Activated CD8-positive, alpha-beta T cell treated with anti-CD3 and anti-CD28 coated beads for 36 hours (primary cell): Measurements from ENCODE around the gene ANTKMT. TPM values are rescaled to one million over a fixed set of nuclear protein-coding genes. Genes with fewer than 3 reads are reported as not detected.
"Not testable (repeated sequence)": the region's sequence is repeated elsewhere in the genome, so short reads cannot be mapped to it uniquely, and the experiment has no call there.

Experiments used
- ATAC-seq: fragments of 200-7000 bp; cut with Tn5 transposase; one replicate; pipeline ENCODE4 v1.10.0; 2021; ENCODE audit warnings: mild to moderate bottlenecking, moderate library complexity
- CTCF ChIA-PET: fragments of 350-600 bp; sonication (Branson Sonifier 250); formaldehyde crosslinking; loops from one replicate; lab custom pipeline; 2021; ENCODE audit warnings: antibody characterized with exemption; lab: Charles Lee
- POLR2A ChIA-PET: fragments of 350-600 bp; sonication (Branson Sonifier 250); formaldehyde crosslinking; loops from one replicate; lab custom pipeline; 2021; ENCODE audit warnings: antibody characterized with exemption; lab: Charles Lee
- DNase-seq: peaks from one replicate; pipeline ENCODE4 v3.0.0-alpha.2; 2020
- H3K27ac Mint-ChIP-seq: one replicate; pipeline ENCODE4 v1.8.0; 2021; ENCODE audit warnings: mild to moderate bottlenecking, mixed read lengths
- H3K27me3 Mint-ChIP-seq: one replicate; pipeline ENCODE4 v1.8.0; 2021; ENCODE audit warnings: mixed read lengths
- H3K36me3 Mint-ChIP-seq: one replicate; pipeline ENCODE4 v1.8.0; 2021; ENCODE audit warnings: low read depth, mixed read lengths
- H3K4me1 Mint-ChIP-seq: one replicate; pipeline ENCODE4 v1.8.0; 2021; ENCODE audit warnings: low read depth, mixed read lengths
- H3K4me3 Mint-ChIP-seq: one replicate; pipeline ENCODE4 v1.8.0; 2021; ENCODE audit warnings: mild to moderate bottlenecking, moderate library complexity, mixed read lengths
- H3K9me3 Mint-ChIP-seq: one replicate; pipeline ENCODE4 v1.8.0; 2021; ENCODE audit warnings: mixed read lengths
- intact Hi-C: fragments of 100-400 bp; cut with micrococcal nuclease; formaldehyde crosslinking; loops from one replicate; pipeline ENCODE4 v1.10.0; 2022
- total RNA-seq, 2 experiments: library from RNA; stranded (reverse); gene quantifications; one replicate each; pipeline ENCODE4 v1.2.3, GENCODE V29; 2021
- TF ChIP-seq, protein P1 (sequence below): fragments of 200-600 bp; IDR thresholded peaks from one replicate; pipeline ENCODE4 v1.8.0; 2022; ENCODE audit warnings: antibody characterized with exemption, mild to moderate bottlenecking

The ANTKMT gene
- total RNA-seq, 2 experiments from 2014 or later: 34.3 to 38.4 TPM

- Mint-ChIP-seq H3K4me1 (peaks cover 20% of the 10 kb centered on the region), H3K27me3 (no peaks in the 10 kb centered on the region), H3K27ac (peak within 1 kb of the TSS; percentile 63), H3K9me3 (no peaks in the 10 kb centered on the region), H3K4me3 (peak within 1 kb of the TSS; percentile 80), H3K36me3 (peaks cover 4% of the 10 kb centered on the region)
- DNase-seq (peak; percentile 92), ATAC-seq (peak; percentile 85)
- ChIA-PET POLR2A (interaction anchor here (0.6 to 9.3 kb wide), 6 partner anchors 10 to 613 kb away, joined by 3 to 84 read pairs (median 4); partner anchors contain the start of genes ANTKMT and CCDC78), CTCF (interaction anchor here (0.7 to 6.4 kb wide), 14 partner anchors 9 to 345 kb away, joined by 3 to 37 read pairs (median 5); partner anchors contain the start of genes ANTKMT, CHTF18, METRN and RHBDL1)
- TF ChIP-seq, protein P1, sequence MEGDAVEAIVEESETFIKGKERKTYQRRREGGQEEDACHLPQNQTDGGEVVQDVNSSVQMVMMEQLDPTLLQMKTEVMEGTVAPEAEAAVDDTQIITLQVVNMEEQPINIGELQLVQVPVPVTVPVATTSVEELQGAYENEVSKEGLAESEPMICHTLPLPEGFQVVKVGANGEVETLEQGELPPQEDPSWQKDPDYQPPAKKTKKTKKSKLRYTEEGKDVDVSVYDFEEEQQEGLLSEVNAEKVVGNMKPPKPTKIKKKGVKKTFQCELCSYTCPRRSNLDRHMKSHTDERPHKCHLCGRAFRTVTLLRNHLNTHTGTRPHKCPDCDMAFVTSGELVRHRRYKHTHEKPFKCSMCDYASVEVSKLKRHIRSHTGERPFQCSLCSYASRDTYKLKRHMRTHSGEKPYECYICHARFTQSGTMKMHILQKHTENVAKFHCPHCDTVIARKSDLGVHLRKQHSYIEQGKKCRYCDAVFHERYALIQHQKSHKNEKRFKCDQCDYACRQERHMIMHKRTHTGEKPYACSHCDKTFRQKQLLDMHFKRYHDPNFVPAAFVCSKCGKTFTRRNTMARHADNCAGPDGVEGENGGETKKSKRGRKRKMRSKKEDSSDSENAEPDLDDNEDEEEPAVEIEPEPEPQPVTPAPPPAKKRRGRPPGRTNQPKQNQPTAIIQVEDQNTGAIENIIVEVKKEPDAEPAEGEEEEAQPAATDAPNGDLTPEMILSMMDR: peak; percentile 88
- intact Hi-C loops: no loop called here
Observed at GRCh38 chr16:740764-741505, 20.0 kb downstream of the ANTKMT start, which contains the start of gene CIAO3. Gene CIAO3, minus strand, starts transcription at chr16:740997. Its CDS starts 12 bp downstream, at chr16:740985.

DNA sequence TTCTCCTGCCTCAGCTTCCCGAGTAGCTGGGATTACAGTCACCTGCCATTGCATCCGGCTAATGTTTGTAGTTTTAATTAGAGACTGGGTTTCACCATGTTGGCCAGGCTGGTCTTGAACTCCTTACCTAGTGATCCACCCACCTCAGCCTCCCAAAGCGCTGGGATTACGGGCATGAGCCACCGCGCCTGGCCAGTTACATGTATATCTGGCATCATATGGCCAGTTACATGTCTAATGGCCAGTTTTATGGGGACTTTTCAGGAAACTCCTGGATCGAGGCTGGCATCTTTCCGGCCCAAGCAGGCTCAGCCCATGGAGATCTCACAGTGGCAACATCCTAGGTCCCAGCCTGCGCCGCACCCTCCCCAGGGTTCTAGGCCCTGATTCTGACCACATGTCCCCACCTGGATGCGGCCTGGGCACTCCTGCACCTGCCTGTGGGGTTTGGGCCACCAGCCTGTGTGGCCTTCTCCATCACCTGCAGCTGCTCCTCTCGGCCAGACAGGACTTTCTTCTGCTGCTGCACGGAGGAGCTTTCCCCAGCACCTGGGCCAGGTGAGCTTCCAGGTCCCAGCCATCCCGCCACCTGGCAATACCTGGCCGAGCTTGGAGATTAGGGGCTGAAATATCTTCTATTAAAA lies 21.2 kb downstream of the ANTKMT start:
- DNase-seq: no peak
- H3K36me3 Mint-ChIP-seq: peaks cover 4% of the 10 kb centered on the region
- TF ChIP-seq, protein P1: no peak
- no peak overlapping the region for H3K27ac Mint-ChIP-seq
- H3K27me3 Mint-ChIP-seq: no peaks in the 10 kb centered on the region
- POLR2A ChIA-PET: interaction anchor here (0.6 to 9.3 kb wide), 4 partner anchors 11 to 612 kb away, joined by 3 to 84 read pairs (median 8); partner anchors contain the start of genes ANTKMT and CCDC78
- H3K4me3 Mint-ChIP-seq: peak overlapping the region; percentile 73
- H3K9me3 Mint-ChIP-seq: no peaks in the 10 kb centered on the region
- intact Hi-C loops: no loop called here
- H3K4me1 Mint-ChIP-seq: peaks cover 14% of the 10 kb centered on the region
- no peak for ATAC-seq
- CTCF ChIA-PET: interaction anchor here (0.5 to 6.4 kb wide), 5 partner anchors 8 to 215 kb away, joined by 3 to 37 read pairs (median 3); partner anchors contain the start of genes ANTKMT, CAPN15 and WDR24

DNA sequence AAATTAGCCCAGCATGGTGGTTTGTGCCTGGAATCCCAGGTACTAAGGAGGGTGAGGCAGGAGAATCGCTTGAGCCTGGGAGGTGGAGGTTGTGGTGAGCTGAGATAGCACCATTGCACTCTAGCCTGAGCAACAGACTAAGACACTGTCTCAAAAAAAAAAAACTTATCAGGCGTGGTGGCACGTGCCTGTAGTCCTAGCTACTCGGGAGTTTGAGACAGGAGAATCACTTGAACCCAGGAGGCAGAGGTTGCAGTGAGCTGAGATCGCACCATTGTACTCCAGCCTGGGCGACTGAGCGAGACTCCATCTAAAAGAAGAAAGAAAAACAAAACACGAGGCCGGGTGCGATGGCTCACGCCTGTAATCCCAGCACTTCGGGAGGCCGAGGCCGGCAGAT lies 21.9 kb downstream of the ANTKMT start:
- H3K4me3 Mint-ChIP-seq, ATAC-seq, H3K27me3 Mint-ChIP-seq, H3K9me3 Mint-ChIP-seq, intact Hi-C loops, H3K27ac Mint-ChIP-seq, H3K36me3 Mint-ChIP-seq, DNase-seq: not testable (repeated sequence)
- CTCF ChIA-PET: interaction anchor here (0.5 to 6.4 kb wide), 3 partner anchors 22 to 215 kb away, joined by 3 to 37 read pairs (median 30); partner anchors contain the start of genes ANTKMT and CAPN15
- POLR2A ChIA-PET: interaction anchor here (0.6 to 9.3 kb wide), 3 partner anchors 15 to 73 kb away, joined by 4 to 84 read pairs (median 4); partner anchors contain the start of genes ANTKMT and CCDC78
- peaks cover 12% of the 10 kb centered on the region for H3K4me1 Mint-ChIP-seq

GRCh38 chr16:743794-744500 lies 23.0 kb downstream of the ANTKMT start:
- H3K4me1 Mint-ChIP-seq: peaks cover 12% of the 10 kb centered on the region
- ATAC-seq: no peak
- POLR2A ChIA-PET: interaction anchor here (0.6 kb wide), 1 partner anchor 74 kb away, joined by 4 read pairs; no protein-coding TSS in a partner anchor
- no peak overlapping the region for H3K27ac Mint-ChIP-seq
- intact Hi-C loops: no loop called here
- no peaks in the 10 kb centered on the region for H3K27me3 Mint-ChIP-seq
- TF ChIP-seq, protein P1: no peak
- peak; percentile 40 for DNase-seq
- peaks cover 2% of the 10 kb centered on the region for H3K36me3 Mint-ChIP-seq
- CTCF ChIA-PET: interaction anchor here (3.0 to 6.4 kb wide), 3 partner anchors 23 to 41 kb away, joined by 20 to 37 read pairs (median 30); partner anchors contain the start of gene ANTKMT
- H3K9me3 Mint-ChIP-seq: no peaks in the 10 kb centered on the region
- no peak overlapping the region for H3K4me3 Mint-ChIP-seq

- CTCF ChIA-PET: interaction anchor here (0.6 to 3.0 kb wide), 5 partner anchors 9 to 42 kb away, joined by 3 to 20 read pairs (median 3); no protein-coding TSS in a partner anchor
- Mint-ChIP-seq H3K4me3 (no peak overlapping the region), H3K9me3 (no peaks in the 10 kb centered on the region), H3K27me3 (no peaks in the 10 kb centered on the region), H3K36me3 (no peaks in the 10 kb centered on the region), H3K4me1 (no peaks in the 10 kb centered on the region), H3K27ac (no peak overlapping the region)
- intact Hi-C loops: no loop called here
- POLR2A ChIA-PET: no interaction called here
- TF ChIP-seq, protein P1: no peak
- ATAC-seq (peak; percentile 29), DNase-seq (peak; percentile 49)
Observed at GRCh38 chr16:745739-746138, 24.8 kb downstream of the ANTKMT start.
